SK-N-SH treated with all-trans-retinoic acid at 6 μM for 48 hours (cell line): Measurements from ENCODE around the gene LAMA5.

Source experiments
- ATAC-seq: fragments of 200-7000 bp; cut with Tn5 transposase; 3 replicates; pipeline ENCODE4 v1.9.1; 2020; ENCODE audit warnings: mild to moderate bottlenecking, moderate library complexity
- ARNTL ChIP-seq: fragments of 450-650 bp; formaldehyde crosslinking; IDR thresholded peaks from 2 replicates; pipeline ENCODE4 v1.5.0; 2020; ENCODE audit warnings: low read depth, mild to moderate bottlenecking, moderate library complexity, borderline replicate concordance
- CREB5 ChIP-seq: fragments of 250-450 bp; sonication (Bioruptor Pico); IDR thresholded peaks from 2 replicates; pipeline ENCODE4 v1.5.1; 2020; ENCODE audit warnings: low read depth, mild to moderate bottlenecking, moderate library complexity
- CSDC2 ChIP-seq: fragments of 250-450 bp; sonication (Bioruptor Pico); IDR thresholded peaks from 2 replicates; pipeline ENCODE4 v1.5.0; 2020; ENCODE audit warnings: mild to moderate bottlenecking, moderate library complexity
- CSRNP3 ChIP-seq: fragments of 250-450 bp; sonication (Bioruptor Pico); IDR thresholded peaks from 2 replicates; pipeline ENCODE4 v1.5.1; 2021; ENCODE audit warnings: mild to moderate bottlenecking, moderate library complexity
- ESRRG ChIP-seq: fragments of 250-450 bp; sonication (Bioruptor Pico); IDR thresholded peaks from 2 replicates; pipeline ENCODE4 v1.6.1; 2021; ENCODE audit warnings: mild to moderate bottlenecking
- GLIS3 ChIP-seq: fragments of 250-450 bp; sonication (Bioruptor Pico); IDR thresholded peaks from 2 replicates; pipeline ENCODE4 v1.5.0; 2020; ENCODE audit warnings: mild to moderate bottlenecking, moderate library complexity
- ISL1 ChIP-seq: fragments of 250-450 bp; sonication (Bioruptor Pico); IDR thresholded peaks from 2 replicates; pipeline ENCODE4 v2.1.2; 2022; ENCODE audit warnings: mild to moderate bottlenecking, moderate library complexity
- OSR1 ChIP-seq: fragments of 250-450 bp; sonication (Bioruptor Pico); IDR thresholded peaks from 2 replicates; pipeline ENCODE4 v1.8.0; 2022; ENCODE audit warnings: moderate library complexity, mild to moderate bottlenecking, inconsistent platforms
- PATZ1 ChIP-seq: fragments of 250-450 bp; sonication (Bioruptor Pico); IDR thresholded peaks from 2 replicates; pipeline ENCODE4 v1.8.0; 2020; ENCODE audit warnings: mild to moderate bottlenecking, moderate library complexity, borderline replicate concordance
- POU6F1 ChIP-seq: fragments of 250-450 bp; sonication (Bioruptor Pico); IDR thresholded peaks from 2 replicates; pipeline ENCODE4 v1.8.0; 2021; ENCODE audit warnings: low read depth, mild to moderate bottlenecking, moderate library complexity, borderline replicate concordance
- PPARA ChIP-seq: fragments of 250-450 bp; sonication (Bioruptor Pico); IDR thresholded peaks from 2 replicates; pipeline ENCODE4 v1.5.0; 2020; ENCODE audit warnings: mild to moderate bottlenecking, borderline replicate concordance
- RARB ChIP-seq: fragments of 250-450 bp; sonication (Bioruptor Pico); IDR thresholded peaks from 2 replicates; pipeline ENCODE4 v1.8.0; 2021; ENCODE audit warnings: mild to moderate bottlenecking, moderate library complexity
- SNAI2 ChIP-seq: fragments of 250-450 bp; sonication (Bioruptor Pico); IDR thresholded peaks from 2 replicates; pipeline ENCODE4 v1.5.0; 2020; ENCODE audit warnings: mild to moderate bottlenecking, moderate library complexity
- TOX ChIP-seq: fragments of 250-450 bp; sonication (Bioruptor Pico); IDR thresholded peaks from 2 replicates; pipeline ENCODE4 v1.8.0; 2021; ENCODE audit warnings: mild to moderate bottlenecking, moderate library complexity, borderline replicate concordance
- TSHZ2 ChIP-seq: fragments of 250-450 bp; sonication (Bioruptor Pico); IDR thresholded peaks from 2 replicates; pipeline ENCODE4 v1.5.0; 2020; ENCODE audit warnings: mild to moderate bottlenecking, moderate library complexity
- ZC3H10 ChIP-seq: fragments of 250-450 bp; sonication (Bioruptor Pico); IDR thresholded peaks from 2 replicates; pipeline ENCODE4 v1.5.1; 2021; ENCODE audit warnings: mild to moderate bottlenecking, moderate library complexity
- ZFP3 ChIP-seq: fragments of 250-450 bp; sonication (Bioruptor Pico); IDR thresholded peaks from 2 replicates; pipeline ENCODE4 v1.5.0; 2020; ENCODE audit warnings: mild to moderate bottlenecking, moderate library complexity
- ZFP30 ChIP-seq: fragments of 450-650 bp; formaldehyde crosslinking; IDR thresholded peaks from 2 replicates; pipeline ENCODE4 v1.5.0; 2022; ENCODE audit warnings: mild to moderate bottlenecking, moderate library complexity
- ZNF565 ChIP-seq: fragments of 450-650 bp; formaldehyde crosslinking; conservative IDR thresholded peaks from 2 replicates; pipeline ENCODE4 v1.5.0; 2020; ENCODE audit warnings: low read depth, mild to moderate bottlenecking, moderate library complexity
- ZNF8 ChIP-seq: fragments of 450-650 bp; formaldehyde crosslinking; IDR thresholded peaks from 2 replicates; pipeline ENCODE4 v1.5.0; 2020; ENCODE audit warnings: mild to moderate bottlenecking, moderate library complexity

Gene LAMA5

GRCh38 chr20:62305765-62306413, 61.2 kb downstream of the LAMA5 start:
- ATAC-seq, result no peak
- TF ChIP-seq PATZ1 (CRISPR knock-in tag) (no peak), ESRRG (CRISPR knock-in tag) (no peak), PPARA (CRISPR knock-in tag) (no peak), ZFP3 (CRISPR knock-in tag) (no peak), ZNF8 (CRISPR knock-in tag) (no peak), ARNTL (CRISPR knock-in tag) (no peak), GLIS3 (CRISPR knock-in tag) (no peak), ISL1 (CRISPR knock-in tag) (no peak), CSDC2 (no peak), CREB5 (CRISPR knock-in tag) (no peak), TSHZ2 (CRISPR knock-in tag) (no peak), POU6F1 (no peak), CSRNP3 (CRISPR knock-in tag) (no peak), SNAI2 (CRISPR knock-in tag) (no peak), ZC3H10 (CRISPR knock-in tag) (no peak), ZFP30 (CRISPR knock-in tag) (no peak)

- TF ChIP-seq CREB5 (CRISPR knock-in tag) (no peak), OSR1 (CRISPR knock-in tag) (no peak), ARNTL (CRISPR knock-in tag) (no peak), SNAI2 (CRISPR knock-in tag) (no peak), PPARA (CRISPR knock-in tag) (no peak), TOX (no peak), ZNF8 (CRISPR knock-in tag) (no peak), ZC3H10 (CRISPR knock-in tag) (no peak), ZNF565 (CRISPR knock-in tag) (no peak), ESRRG (CRISPR knock-in tag) (no peak), CSRNP3 (CRISPR knock-in tag) (no peak), GLIS3 (CRISPR knock-in tag) (no peak), RARB (no peak), TSHZ2 (CRISPR knock-in tag) (no peak), ZFP30 (CRISPR knock-in tag) (no peak)
Observed at GRCh38 chr20:62305149-62305764, 61.9 kb downstream of the LAMA5 start.

More at GRCh38 chr20:62305149-62305764, 61.9 kb downstream of the LAMA5 start:
- no peak for ATAC-seq
